Renal cortex interstitium (tissue), 15 donors: ENCODE data around the gene EBF4. TPM values are rescaled to one million over a fixed set of nuclear protein-coding genes. Genes with fewer than 3 reads are reported as not detected.
A peak's percentile ranks its signal among the peaks of the same experiment; 100 is the strongest.

Experiments
- DNase-seq, 11 donors: peaks; one replicate each; pipeline ENCODE4 v3.0.0-alpha.2; 2013; ENCODE audit warnings: low read depth in 9 of 11, low spot score in 4 of 11; ENCODE audit errors: extremely low read depth in 1 of 11
- long read RNA-seq, 16 experiments: transcript quantifications; one replicate each; lab custom pipeline, GENCODE V29; 2026
- polyA plus RNA-seq, 3 donors: library from polyadenylated mRNA; unstranded; fragments of 120-200 nt; gene quantifications; one replicate each; pipeline ENCODE4 v1.2.1, GENCODE V29; 2013; ENCODE audit not compliant: insufficient read length in 3 of 3

Gene EBF4, protein sequence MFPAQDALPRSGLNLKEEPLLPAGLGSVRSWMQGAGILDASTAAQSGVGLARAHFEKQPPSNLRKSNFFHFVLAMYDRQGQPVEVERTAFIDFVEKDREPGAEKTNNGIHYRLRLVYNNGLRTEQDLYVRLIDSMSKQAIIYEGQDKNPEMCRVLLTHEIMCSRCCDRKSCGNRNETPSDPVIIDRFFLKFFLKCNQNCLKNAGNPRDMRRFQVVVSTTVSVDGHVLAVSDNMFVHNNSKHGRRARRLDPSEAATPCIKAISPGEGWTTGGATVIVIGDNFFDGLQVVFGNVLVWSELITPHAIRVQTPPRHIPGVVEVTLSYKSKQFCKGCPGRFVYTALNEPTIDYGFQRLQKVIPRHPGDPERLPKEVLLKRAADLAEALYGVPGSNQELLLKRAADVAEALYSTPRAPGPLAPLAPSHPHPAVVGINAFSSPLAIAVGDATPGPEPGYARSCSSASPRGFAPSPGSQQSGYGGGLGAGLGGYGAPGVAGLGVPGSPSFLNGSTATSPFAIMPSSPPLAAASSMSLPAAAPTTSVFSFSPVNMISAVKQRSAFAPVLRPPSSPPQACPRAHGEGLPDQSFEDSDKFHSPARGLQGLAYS
- polyA plus RNA-seq = 10 to 100 TPM; 24.6 to 45.7 (median 31.8) TPM
- long read RNA-seq, donor 1, transcript EBF4-206 (3 exons, 1,647 nt) = major isoform, 6 of 7 reads
- long read RNA-seq, donor 1, partial matches to known transcripts = 0 of 7 reads
- long read RNA-seq, donor 1, other reads (novel, unspliced or antisense) = 0 of 7 reads
- long read RNA-seq, donor 2, partial matches to known transcripts = 0 of 1 reads
- long read RNA-seq, donor 2, other reads (novel, unspliced or antisense) = 0 of 1 reads
- long read RNA-seq, donor 3, transcript EBF4-206 (3 exons, 1,647 nt) = major isoform, 6 of 8 reads
- long read RNA-seq, donor 3, partial matches to known transcripts = 0 of 8 reads
- long read RNA-seq, donor 3, other reads (novel, unspliced or antisense) = 0 of 8 reads
- long read RNA-seq, donor 4, transcript EBF4-206 (3 exons, 1,647 nt) = major isoform, 8 of 8 reads
- long read RNA-seq, donor 4, partial matches to known transcripts = 0 of 8 reads
- long read RNA-seq, donor 4, other reads (novel, unspliced or antisense) = 0 of 8 reads
- long read RNA-seq, donor 5, partial matches to known transcripts = 0 of 5 reads
- long read RNA-seq, donor 5, other reads (novel, unspliced or antisense) = 0 of 5 reads
- long read RNA-seq, donor 6, partial matches to known transcripts = 0 of 2 reads
- long read RNA-seq, donor 6, other reads (novel, unspliced or antisense) = 0 of 2 reads
- long read RNA-seq, donor 7, partial matches to known transcripts = 0 of 2 reads
- long read RNA-seq, donor 7, other reads (novel, unspliced or antisense) = 0 of 2 reads
- long read RNA-seq, donor 8, partial matches to known transcripts = 0 of 4 reads
- long read RNA-seq, donor 8, other reads (novel, unspliced or antisense) = 0 of 4 reads
- long read RNA-seq, donor 9, partial matches to known transcripts = 0 of 6 reads
- long read RNA-seq, donor 9, other reads (novel, unspliced or antisense) = 0 of 6 reads
- long read RNA-seq, donor 10, partial matches to known transcripts = 0 of 1 reads
- long read RNA-seq, donor 10, other reads (novel, unspliced or antisense) = 0 of 1 reads
- long read RNA-seq, donor 11, partial matches to known transcripts = 0 of 2 reads
- long read RNA-seq, donor 11, other reads (novel, unspliced or antisense) = 0 of 2 reads
- long read RNA-seq, donor 12, partial matches to known transcripts = 0 of 2 reads
- long read RNA-seq, donor 12, other reads (novel, unspliced or antisense) = 0 of 2 reads
- long read RNA-seq, donor 13, partial matches to known transcripts = 0 of 6 reads
- long read RNA-seq, donor 13, other reads (novel, unspliced or antisense) = 0 of 6 reads
- long read RNA-seq, donor 14 = 0 reads
- long read RNA-seq, donor 15, partial matches to known transcripts = 0 of 4 reads
- long read RNA-seq, donor 15, other reads (novel, unspliced or antisense) = 0 of 4 reads
- long read RNA-seq, donor 16, transcript EBF4-206 (3 exons, 1,647 nt) = major isoform, 11 of 17 reads
- long read RNA-seq, donor 16, partial matches to known transcripts = 0 of 17 reads
- long read RNA-seq, donor 16, other reads (novel, unspliced or antisense) = 0 of 17 reads

DNA sequence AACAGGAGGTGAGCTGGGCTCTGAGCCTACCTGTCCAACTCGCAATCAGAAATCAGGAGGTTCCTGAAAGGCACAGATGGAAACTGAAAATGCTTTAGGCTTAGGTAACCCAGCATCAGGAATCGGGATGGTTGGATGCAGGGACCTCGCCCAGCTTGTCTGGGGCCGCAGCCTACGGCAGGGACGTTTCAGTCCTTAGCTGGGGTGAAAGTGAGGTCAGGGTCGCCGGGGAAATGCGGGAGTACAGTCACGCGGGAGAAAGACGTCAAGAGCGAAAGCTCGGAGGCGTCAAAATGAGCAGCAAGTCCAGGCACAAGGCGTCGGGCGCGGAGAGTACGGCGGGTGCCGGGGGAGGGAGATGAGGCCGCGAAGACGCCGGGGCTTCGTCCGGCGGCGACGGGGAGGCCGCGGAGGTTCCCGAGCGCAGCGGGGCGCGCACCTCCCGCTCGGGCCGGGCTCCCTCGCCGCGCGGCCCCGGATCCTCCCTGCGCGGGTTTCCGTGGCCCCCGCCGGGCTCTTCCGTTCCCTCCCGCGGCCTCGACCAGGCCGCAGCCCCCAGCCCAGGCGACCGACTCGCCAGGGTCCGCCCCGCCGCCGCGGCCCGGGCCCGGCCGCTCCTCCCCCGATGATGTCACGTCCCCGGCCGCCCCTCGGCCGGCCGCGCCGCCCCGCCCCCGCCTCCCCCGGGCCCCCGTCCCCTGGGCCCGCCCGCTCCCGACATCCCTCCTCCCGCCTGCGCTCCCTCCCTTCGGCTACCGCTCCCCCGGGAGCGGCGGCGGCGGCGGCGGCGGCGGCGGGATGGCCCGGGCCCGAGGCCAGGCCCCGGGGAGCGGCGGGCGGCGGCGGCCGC, at the start of gene EBF4:
EBF4 (plus strand) TSS at position 745 of the 850 bp plus-strand sequence. CDS start 866 bp downstream, outside the sequence.
- peak in 4 of 11 donors; percentile 39 to 59 (median 49) for DNase-seq

DNA sequence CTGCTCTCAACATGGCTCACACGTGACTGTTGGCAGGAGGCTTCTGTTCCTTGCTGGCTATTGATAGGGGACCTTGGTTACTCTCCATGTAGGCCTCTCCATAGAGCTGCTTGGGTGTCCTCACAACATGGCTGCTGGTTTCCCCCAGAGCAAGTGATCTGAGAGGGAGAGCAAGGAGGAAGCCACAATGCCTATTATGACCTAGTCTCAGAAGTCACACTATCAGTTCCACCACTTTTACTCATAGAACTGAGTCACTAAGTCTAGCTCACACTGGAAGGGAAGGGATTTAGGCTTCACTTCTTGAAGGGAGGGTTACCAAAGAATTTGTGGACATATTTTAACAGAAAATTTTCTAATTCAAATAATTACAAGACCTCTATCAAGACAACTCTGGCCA, 48.9 kb upstream of the EBF4 start:
- DNase-seq = no peak

DNA sequence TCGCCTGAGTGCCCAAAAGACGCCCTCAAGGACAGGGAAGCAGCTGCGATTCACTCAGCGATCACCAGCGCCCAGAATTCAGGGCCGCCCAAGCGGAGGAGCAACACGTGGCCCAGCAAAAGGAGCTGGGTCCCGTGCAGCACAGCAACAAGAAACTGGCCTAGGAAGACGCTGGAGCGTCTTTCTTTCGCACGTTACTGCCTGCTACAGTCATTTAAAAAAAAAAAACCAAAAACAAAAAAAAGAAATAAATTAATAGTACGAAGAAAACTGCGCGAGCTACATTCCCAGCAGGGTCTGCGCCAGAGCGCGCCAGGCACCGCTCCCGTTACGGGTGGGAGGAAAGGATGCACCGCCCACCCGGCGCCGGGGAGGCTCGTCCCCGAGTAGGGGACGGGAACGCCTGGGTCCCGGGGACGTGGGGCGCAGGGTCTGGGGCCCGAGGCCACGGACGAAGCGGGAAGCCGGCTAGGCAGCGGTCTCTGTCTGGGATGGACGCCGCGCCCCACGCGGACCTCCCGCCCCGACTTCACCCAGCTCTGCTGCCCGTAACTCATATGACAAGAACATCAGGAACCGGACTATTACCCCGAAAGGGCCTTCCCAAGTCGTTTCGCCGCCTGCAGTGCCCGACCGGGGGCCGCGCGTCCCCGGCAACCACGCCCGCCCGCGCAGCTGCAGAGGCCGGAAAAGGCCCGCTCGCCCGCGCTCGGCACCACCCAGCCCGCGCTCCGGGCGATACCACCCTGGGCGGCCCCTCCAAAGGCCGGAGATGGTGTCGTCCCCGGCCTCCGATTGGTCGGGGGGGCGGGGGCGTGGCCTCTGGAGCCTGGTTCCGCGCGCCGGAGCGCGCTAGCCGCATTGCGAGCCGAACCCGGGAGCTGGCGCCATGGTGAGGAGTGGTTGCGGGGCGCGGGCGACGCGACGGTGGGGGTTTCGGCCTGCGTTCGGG, 40.5 kb upstream of the EBF4 start, which contains the start of gene NOP56:
NOP56 (plus strand) TSS at position 861 of the 952 bp plus-strand sequence; CDS start at position 890, 29 bp downstream.
- peak; percentile 73 to 92 (median 89) for DNase-seq

GRCh38 chr20:2652724-2653555, 39.6 kb upstream of the EBF4 start:
- DNase-seq = peak in 7 of 11 donors; percentile 11 to 34 (median 27)

GRCh38 chr20:2653556-2654383, 38.8 kb upstream of the EBF4 start:
- no peak for DNase-seq

DNA sequence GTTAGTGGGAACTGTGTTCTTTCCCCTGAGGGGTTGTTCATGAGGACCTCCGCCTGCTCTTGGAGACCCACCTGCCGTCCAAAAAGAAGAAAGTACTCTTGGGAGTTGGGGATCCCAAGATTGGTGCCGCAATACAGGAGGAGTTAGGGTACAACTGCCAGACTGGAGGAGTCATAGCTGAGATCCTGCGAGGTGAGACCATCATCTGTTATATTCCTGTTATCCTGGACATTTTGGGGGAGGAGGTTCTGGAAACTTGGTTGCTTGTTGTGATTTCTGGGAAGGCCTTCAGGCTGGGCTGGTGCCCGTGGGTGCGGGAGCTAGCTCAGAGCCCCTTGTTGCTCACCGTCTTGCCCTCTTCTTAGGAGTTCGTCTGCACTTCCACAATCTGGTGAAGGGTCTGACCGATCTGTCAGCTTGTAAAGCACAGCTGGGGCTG, 38.2 kb upstream of the EBF4 start:
- DNase-seq = no peak

GRCh38 chr20:2654831-2655230, 37.7 kb upstream of the EBF4 start:
- DNase-seq = no peak

- DNase-seq = no peak
These were observed 37.1 kb upstream of the EBF4 start for GRCh38 chr20:2655331-2656116.

DNA sequence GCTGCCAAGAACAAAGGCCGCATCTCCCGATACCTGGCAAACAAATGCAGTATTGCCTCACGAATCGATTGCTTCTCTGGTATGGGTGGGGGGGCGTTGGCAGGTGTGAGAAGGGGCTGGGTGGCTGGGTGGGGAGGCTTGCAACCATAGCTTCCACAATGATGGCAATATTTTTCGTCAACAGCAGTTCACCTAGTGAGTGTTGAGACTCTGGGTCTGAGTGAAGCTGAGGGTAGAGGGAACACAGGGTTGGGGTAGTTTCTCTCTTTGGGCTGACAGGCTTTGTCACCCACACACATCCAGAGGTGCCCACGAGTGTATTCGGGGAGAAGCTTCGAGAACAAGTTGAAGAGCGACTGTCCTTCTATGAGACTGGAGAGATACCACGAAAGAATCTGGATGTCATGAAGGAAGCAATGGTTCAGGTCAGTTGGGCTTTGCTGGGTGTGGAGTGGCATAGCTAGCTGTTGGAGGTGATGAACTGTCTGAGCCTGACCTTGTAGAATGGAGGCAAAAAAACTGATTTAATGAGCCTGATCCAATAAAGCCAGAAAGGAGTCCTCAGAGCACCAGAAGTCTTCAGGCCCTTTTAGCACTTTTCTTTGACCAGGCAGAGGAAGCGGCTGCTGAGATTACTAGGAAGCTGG, 36.0 kb upstream of the EBF4 start:
- DNase-seq = no peak

- DNase-seq = no peak
These were observed 35.3 kb upstream of the EBF4 start for GRCh38 chr20:2657241-2657640.

DNA sequence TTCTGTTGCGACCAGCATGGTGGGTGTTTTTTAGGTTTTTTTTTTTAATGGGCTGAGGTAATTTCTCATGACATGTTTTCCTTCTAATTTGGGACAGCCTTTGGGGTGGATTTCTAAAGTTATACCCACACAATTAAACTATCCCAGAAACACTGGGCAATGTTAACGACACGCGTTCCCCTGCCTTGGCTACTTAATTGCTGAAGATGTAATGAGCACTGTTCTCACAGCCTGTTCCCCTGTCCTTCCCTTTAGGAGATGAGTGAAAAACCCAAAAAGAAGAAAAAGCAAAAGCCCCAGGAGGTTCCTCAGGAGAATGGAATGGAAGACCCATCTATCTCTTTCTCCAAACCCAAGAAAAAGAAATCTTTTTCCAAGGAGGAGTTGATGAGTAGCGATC, 34.9 kb upstream of the EBF4 start:
- no peak for DNase-seq
